ENCODE results near the gene OR3A3. TPM values are rescaled to one million over a fixed set of nuclear protein-coding genes. Genes with fewer than 3 reads are reported as not detected.
"Not testable (repeated sequence)": the region's sequence is repeated elsewhere in the genome, so short reads cannot be mapped to it uniquely, and the experiment has no call there.

The OR3A3 gene
- total RNA-seq: not detected
- long read RNA-seq: 0 reads

DNA sequence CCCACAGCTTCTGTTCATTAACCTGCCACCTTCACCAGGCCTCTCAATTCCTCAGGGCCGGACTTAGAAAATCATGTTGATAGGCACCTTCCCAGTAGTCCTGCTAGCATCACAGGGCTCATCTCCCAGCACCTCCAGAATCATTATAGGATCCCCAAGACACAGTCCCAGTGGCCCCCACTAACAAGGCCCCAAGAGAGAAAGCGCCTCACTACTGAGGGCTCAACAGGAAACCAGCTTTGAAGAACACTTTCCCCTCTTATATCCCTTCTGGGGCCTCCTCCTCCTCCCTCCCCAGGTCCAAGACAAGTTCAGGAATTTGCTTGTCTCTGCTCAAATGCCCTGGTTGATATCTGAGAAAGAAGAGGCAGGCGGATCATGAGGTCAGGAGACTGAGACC lies at the start of gene OR3A3:
Gene OR3A3 (plus strand): TSS at position 301 of the 400 bp plus-strand sequence.
- DNase-seq (ENCODE audit: low spot score): no peak

DNA sequence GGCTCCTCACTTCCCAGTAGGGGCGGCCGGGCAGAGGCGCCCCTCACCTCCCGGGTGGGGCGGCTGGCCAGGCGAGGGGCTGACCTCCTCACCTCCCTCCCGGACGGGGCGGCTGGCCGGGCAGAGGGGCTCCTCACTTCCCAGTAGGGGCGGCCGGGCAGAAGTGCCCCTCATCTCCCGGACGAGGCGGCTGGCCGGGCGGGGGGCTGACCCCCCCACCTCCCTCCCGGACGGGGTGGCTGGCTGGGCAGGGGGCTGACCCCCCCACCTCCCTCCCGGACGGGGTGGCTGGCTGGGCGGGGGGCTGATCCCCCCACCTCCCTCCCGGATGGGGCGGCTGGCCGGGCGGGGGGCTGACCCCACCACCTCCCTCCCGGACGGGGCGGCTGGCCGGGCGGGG lies 40.0 kb upstream of the OR3A3 start:
- DNase-seq (ENCODE audit: low spot score): not testable (repeated sequence)

GRCh38 chr17:3378321-3378720 lies 32.8 kb upstream of the OR3A3 start:
- no peak for DNase-seq (ENCODE audit: low spot score)

DNA sequence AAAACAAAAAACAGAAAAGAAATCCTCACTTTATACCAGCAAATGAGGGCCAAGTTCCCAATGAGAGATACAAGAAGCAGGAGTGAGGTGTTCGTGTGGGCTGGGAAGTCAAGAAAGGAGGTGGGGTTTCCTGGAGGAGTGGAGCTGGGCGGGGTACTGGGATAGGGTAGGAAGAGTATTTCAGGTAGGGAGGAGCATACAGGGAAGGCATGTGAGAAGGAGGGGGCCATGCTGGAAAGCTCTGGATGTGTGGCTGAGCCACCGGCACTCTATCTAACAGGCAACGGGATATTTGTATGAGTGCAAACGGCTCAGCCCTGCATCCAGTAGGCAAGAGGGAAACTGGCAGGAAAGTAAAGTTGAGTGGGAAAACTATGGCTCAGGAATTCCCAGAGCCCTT lies 29.2 kb upstream of the OR3A3 start:
- no peak for DNase-seq (ENCODE audit: low spot score)

GRCh38 chr17:3385869-3386816 lies 25.0 kb upstream of the OR3A3 start, which contains the start of gene OR3A2:
TSS of gene OR3A2 (minus strand) at chr17:3386308.
- no peak for DNase-seq (ENCODE audit: low spot score)

DNA sequence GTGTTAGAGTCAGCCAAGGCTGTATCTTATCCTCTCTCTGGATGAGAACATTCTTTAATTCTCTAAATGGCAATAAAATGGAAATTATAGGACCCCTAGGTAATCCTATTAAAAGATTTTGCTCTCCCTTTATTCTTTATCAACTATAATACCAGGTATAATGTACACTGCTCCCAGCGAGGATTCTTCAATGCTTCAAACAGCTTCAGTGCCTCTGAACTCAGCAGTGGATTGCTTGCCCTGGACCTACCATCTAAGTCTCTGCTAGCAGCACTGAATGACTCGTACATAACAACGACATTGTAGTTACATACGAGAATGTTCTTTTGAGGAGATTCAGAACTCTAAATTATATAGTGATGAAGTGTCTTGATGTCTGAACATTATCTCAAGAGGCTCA lies 21.4 kb upstream of the OR3A3 start:
- no peak for DNase-seq (ENCODE audit: low spot score)

GRCh38 chr17:3397801-3398200 lies 13.4 kb upstream of the OR3A3 start:
- not testable (repeated sequence) for DNase-seq (ENCODE audit: low spot score)

GRCh38 chr17:3398310-3398709 lies 12.9 kb upstream of the OR3A3 start, which contains the start of gene OR1E1:
TSS of gene OR1E1 (minus strand) at chr17:3398410. CDS start at chr17:3398410, 0 bp downstream.
- DNase-seq (ENCODE audit: low spot score): no peak

GRCh38 chr17:3400055-3400454 lies 11.1 kb upstream of the OR3A3 start:
- DNase-seq (ENCODE audit: low spot score): no peak

- no peak for DNase-seq (ENCODE audit: low spot score)
Observed at GRCh38 chr17:3401786-3402185, 9.4 kb upstream of the OR3A3 start.

DNA sequence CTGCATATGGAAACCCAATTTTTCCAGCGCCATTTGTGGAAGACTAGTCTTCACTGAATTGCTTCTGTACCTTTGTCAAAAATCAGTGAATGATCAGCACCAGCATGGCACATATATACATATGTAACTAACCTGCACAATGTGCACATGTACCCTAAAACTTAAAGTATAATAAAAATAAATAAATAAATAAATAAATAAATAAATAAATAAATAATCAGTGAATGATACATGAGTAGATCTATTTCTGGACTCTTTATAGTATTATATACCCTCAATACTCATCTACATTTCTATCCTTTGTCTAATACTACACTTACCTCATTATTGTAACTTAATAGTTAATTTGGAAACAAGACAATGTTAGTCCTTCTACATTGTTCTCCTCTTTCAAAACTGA lies 7.3 kb upstream of the OR3A3 start:
- DNase-seq (ENCODE audit: low spot score): not testable (repeated sequence)

- DNase-seq (ENCODE audit: low spot score): not testable (repeated sequence)
Observed at GRCh38 chr17:3412216-3412615, 1.0 kb downstream of the OR3A3 start.

DNA sequence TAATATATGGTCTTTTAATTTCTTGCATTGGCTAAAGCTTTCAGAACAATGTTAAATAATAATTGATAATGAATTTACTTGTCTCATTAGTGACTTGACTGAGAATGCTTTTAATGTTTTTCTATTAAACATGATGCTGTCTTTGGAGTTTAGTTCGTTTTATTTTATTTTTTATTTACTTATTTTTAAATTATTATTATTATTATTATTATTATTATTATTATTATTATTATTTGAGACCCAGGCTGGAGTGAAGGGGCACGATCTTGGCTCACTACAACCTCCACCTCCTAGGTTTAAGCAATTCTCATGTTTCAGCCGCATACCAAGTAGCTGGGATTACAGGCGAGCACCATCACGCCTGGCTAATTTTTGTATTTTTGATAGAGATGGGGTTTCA lies 4.4 kb downstream of the OR3A3 start:
- DNase-seq (ENCODE audit: low spot score): no peak

DNA sequence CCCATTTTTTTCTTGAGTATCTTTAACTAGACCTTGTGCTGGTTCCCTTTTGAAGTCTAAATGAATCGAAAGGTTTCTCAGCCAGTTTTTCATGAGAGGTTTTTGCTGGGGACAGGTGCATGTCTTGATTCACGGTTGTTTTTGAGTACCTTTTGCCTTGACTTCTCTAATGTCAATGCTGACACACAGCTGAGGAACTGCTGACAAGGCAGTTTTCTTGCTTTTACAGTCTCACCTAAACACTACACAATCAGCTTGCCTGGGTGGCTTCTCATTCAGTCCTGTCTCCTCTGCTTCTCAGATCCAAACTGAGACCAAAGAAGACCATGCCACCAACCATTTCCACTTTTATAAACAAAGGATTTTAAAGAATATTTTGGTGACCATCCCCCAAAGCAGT lies 7.1 kb downstream of the OR3A3 start:
- no peak for DNase-seq (ENCODE audit: low spot score)

GRCh38 chr17:3433215-3433614 lies 22.0 kb downstream of the OR3A3 start:
- DNase-seq (ENCODE audit: low spot score): not testable (repeated sequence)

DNA sequence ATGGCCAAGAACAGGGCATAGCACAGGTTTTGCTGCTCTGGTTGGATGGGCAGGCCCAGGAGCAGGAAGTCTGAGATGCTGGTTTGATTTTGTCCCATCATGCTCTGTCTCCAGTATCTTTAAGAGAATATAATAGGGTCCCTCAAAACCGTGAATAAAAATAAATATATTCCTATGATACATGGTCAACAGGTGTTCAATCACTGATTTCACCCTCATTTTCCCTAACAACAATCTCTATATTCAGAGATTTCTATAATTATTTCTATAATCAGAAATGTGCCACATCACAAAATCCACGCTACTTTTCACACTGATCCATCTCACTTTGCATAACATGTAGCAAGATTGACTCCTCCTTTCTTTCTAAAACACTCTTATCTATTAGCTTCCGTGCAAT lies 22.6 kb downstream of the OR3A3 start, which contains the start of gene OR1E2:
Gene OR1E2 (minus strand): TSS at position 101 of the 400 bp plus-strand sequence. CDS start 0 bp downstream, at position 101.
- no peak for DNase-seq (ENCODE audit: low spot score)

GRCh38 chr17:3438368-3438767 lies 27.2 kb downstream of the OR3A3 start:
- no peak for DNase-seq (ENCODE audit: low spot score)

- DNase-seq (ENCODE audit: low spot score): no peak
Observed at GRCh38 chr17:3440451-3440850, 29.3 kb downstream of the OR3A3 start.

DNA sequence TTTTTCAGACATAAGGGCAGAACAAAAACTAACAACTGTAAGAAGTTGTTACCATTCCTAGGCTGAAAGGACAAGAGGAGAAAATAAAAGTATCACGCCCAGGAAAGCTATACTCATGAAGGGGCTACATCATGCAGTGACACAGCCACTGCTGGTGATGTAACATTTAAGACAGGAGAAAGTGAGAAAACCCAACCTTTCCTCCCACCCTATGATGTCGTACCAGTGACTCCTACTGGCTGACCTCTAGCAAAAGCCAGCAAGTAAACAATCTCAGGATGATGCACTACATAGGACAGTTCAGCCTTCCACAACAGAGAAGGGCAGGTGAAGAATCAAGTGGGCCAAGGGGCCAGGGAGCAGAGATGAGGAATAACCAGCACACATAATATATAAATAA lies 36.5 kb downstream of the OR3A3 start:
- DNase-seq (ENCODE audit: low spot score): no peak

- no peak for DNase-seq (ENCODE audit: low spot score)
Observed at GRCh38 chr17:3448059-3448665, 37.0 kb downstream of the OR3A3 start.

- DNase-seq (ENCODE audit: low spot score): not testable (repeated sequence)
Observed at GRCh38 chr17:3466355-3466754, 55.2 kb downstream of the OR3A3 start.

DNA sequence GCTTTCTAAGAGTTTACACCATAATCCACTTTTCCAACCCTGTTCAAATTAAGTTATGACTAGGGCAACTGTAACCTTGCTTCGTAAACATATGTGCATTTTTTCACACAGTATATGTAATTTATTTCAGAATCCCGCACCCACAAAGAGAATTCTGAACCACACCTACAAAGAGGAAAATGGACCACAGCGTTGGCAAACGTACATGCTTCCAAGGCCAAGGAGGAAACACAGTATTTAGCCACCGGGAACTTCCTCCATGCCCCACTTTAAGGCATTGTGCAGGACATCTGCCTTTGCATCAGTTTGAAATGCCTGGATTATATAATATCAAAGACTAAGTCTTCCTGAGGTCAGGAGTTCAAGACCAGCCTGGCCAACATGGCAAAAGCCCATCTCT lies 58.4 kb downstream of the OR3A3 start:
- no peak for DNase-seq (ENCODE audit: low spot score)

Measured in mesenteric fat pad (tissue), 1 donor.